Femur (tissue), 1 donor: Measurements from ENCODE around the gene OPN3.

ENCODE experiments used
- DNase-seq: peaks from one replicate; pipeline ENCODE4 v3.0.0-alpha.2; 2017

Gene OPN3

GRCh38 chr1:241615043-241615974 lies 24.9 kb downstream of the OPN3 start:
- DNase-seq: no peak

GRCh38 chr1:241614572-241614971 lies 25.6 kb downstream of the OPN3 start:
- DNase-seq: no peak

GRCh38 chr1:241614144-241614543 lies 26.0 kb downstream of the OPN3 start:
- no peak for DNase-seq

- no peak for DNase-seq
Measured at GRCh38 chr1:241612533-241613477, 27.4 kb downstream of the OPN3 start.

GRCh38 chr1:241611736-241612135 lies 28.4 kb downstream of the OPN3 start:
- DNase-seq: no peak

GRCh38 chr1:241611063-241611462 lies 29.1 kb downstream of the OPN3 start:
- DNase-seq: no peak

- no peak for DNase-seq
Measured at GRCh38 chr1:241610056-241610815, 29.9 kb downstream of the OPN3 start.

GRCh38 chr1:241608379-241609033 lies 31.7 kb downstream of the OPN3 start:
- no peak for DNase-seq

- DNase-seq: no peak
Measured at GRCh38 chr1:241607497-241607896, 32.7 kb downstream of the OPN3 start.

- DNase-seq: no peak
Measured at GRCh38 chr1:241606544-241606943, 33.6 kb downstream of the OPN3 start.

GRCh38 chr1:241605146-241605805 lies 34.9 kb downstream of the OPN3 start:
- no peak for DNase-seq

GRCh38 chr1:241603731-241604245 lies 36.4 kb downstream of the OPN3 start:
- DNase-seq: no peak

GRCh38 chr1:241600496-241600901 lies 39.7 kb downstream of the OPN3 start:
- no peak for DNase-seq

GRCh38 chr1:241598249-241598648 lies 41.9 kb downstream of the OPN3 start:
- no peak for DNase-seq

GRCh38 chr1:241596633-241597032 lies 43.5 kb downstream of the OPN3 start:
- no peak for DNase-seq

GRCh38 chr1:241593186-241593585 lies 47.0 kb downstream of the OPN3 start:
- no peak for DNase-seq

- no peak for DNase-seq
Measured at GRCh38 chr1:241592273-241592958, 47.8 kb downstream of the OPN3 start.

- no peak for DNase-seq
Measured at GRCh38 chr1:241591736-241592135, 48.4 kb downstream of the OPN3 start.

GRCh38 chr1:241591317-241591716 lies 48.9 kb downstream of the OPN3 start:
- DNase-seq: no peak

GRCh38 chr1:241590719-241591118 lies 49.5 kb downstream of the OPN3 start:
- DNase-seq: no peak

- DNase-seq: no peak
Measured at GRCh38 chr1:241589521-241589920, 50.6 kb downstream of the OPN3 start.
